MM.1S (cell line): Measurements from ENCODE around the gene PCOLCE2.

Experiments used
- DNase-seq: peaks from one replicate; pipeline ENCODE4 v3.0.0-alpha.2; 2015
- H2AFZ ChIP-seq: fragments of 300-600 bp; sonication (generic); 2 replicates; pipeline ENCODE4 v1.6.0; 2016; ENCODE audit warnings: antibody characterized with exemption, low read length
- H3F3A ChIP-seq: fragments of 300-600 bp; sonication (generic); 2 replicates; pipeline ENCODE4 v1.6.1; 2016; ENCODE audit warnings: mild to moderate bottlenecking, antibody characterized with exemption, low read length, moderate library complexity, mixed read lengths; ENCODE audit not compliant: insufficient read depth
- H3K27ac ChIP-seq: fragments of 300-600 bp; sonication (generic); 2 replicates; pipeline ENCODE4 v1.5.1; 2016; ENCODE audit warnings: mild to moderate bottlenecking, low read length
- H3K27me3 ChIP-seq: fragments of 300-600 bp; sonication (generic); replicated peaks from 2 replicates; pipeline ENCODE4 v1.6.0; 2016; ENCODE audit warnings: low read length; ENCODE audit not compliant: insufficient read depth
- H3K36me3 ChIP-seq: fragments of 300-600 bp; sonication (generic); replicated peaks from 2 replicates; pipeline ENCODE4 v1.6.1; 2016; ENCODE audit warnings: mild to moderate bottlenecking, low read length, mixed read lengths; ENCODE audit not compliant: insufficient read depth
- H3K4me1 ChIP-seq: fragments of 300-600 bp; sonication (generic); 2 replicates; pipeline ENCODE4 v1.6.1; 2016; ENCODE audit warnings: low read length, mixed read lengths
- H3K4me2 ChIP-seq: fragments of 300-600 bp; sonication (generic); 2 replicates; pipeline ENCODE4 v1.6.0; 2016; ENCODE audit warnings: low read depth, low read length
- H3K4me3 ChIP-seq: fragments of 300-600 bp; sonication (generic); 2 replicates; pipeline ENCODE4 v1.5.1; 2016; ENCODE audit warnings: low read length, mixed read lengths
- H3K79me2 ChIP-seq: fragments of 300-600 bp; sonication (generic); 2 replicates; pipeline ENCODE4 v1.6.1; 2016; ENCODE audit warnings: mixed run types, low read length, mixed read lengths
- H3K9ac ChIP-seq: fragments of 300-600 bp; sonication (generic); 2 replicates; pipeline ENCODE4 v1.6.1; 2016; ENCODE audit warnings: low read length, mixed read lengths
- H3K9me2 ChIP-seq: fragments of 300-600 bp; sonication (generic); replicated peaks from 2 replicates; pipeline ENCODE4 v1.6.1; 2016; ENCODE audit warnings: mild to moderate bottlenecking, low read length, mixed read lengths; ENCODE audit not compliant: insufficient read depth
- H3K9me3 ChIP-seq: fragments of 300-600 bp; sonication (generic); replicated peaks from 2 replicates; pipeline ENCODE4 v1.6.1; 2016; ENCODE audit warnings: mild to moderate bottlenecking, low read length, mixed read lengths; ENCODE audit not compliant: insufficient read depth
- H4K20me1 ChIP-seq: fragments of 300-600 bp; sonication (generic); 2 replicates; pipeline ENCODE4 v1.6.1; 2016; ENCODE audit warnings: mild to moderate bottlenecking, low read length, moderate library complexity, mixed read lengths; ENCODE audit not compliant: insufficient read depth
- EZH2 ChIP-seq: fragments of 300-600 bp; sonication (generic); optimal IDR thresholded peaks from 2 replicates; pipeline ENCODE3; 2017; ENCODE audit warnings: low read depth, mild to moderate bottlenecking, antibody characterized with exemption, low read length, mixed read lengths
- EZH2phosphoT487 ChIP-seq: fragments of 300-600 bp; sonication (generic); IDR thresholded peaks from 2 replicates; pipeline ENCODE4 v1.6.1; 2018; ENCODE audit warnings: antibody characterized with exemption, low read length
- TF ChIP-seq, protein P1 (sequence below): fragments of 300-600 bp; sonication (generic); IDR thresholded peaks from 2 replicates; pipeline ENCODE4 v1.5.1; 2016; ENCODE audit warnings: antibody characterized with exemption, low read length, mixed read lengths

PCOLCE2 gene

DNA sequence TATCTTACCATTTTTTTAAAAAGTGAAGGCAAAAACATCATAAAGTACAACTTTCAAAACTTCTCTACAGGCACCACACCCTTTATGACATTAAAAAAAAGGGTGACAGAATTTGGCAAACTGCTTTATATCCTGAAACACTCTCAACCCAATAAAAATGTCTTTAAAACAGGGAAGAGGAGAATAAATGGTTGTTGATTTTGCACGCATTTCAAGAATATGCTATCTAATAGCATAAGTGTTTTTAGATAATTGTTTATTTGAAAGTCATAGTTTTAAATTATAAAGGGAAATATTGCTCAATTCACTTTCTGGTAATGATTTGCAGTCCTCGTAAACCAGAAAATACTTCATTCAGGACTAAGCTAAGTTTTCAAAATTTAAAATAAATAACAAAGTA lies 1.7 kb upstream of the PCOLCE2 start:
- TF ChIP-seq EZH2phosphoT487: no peak
- TF ChIP-seq, protein P1, sequence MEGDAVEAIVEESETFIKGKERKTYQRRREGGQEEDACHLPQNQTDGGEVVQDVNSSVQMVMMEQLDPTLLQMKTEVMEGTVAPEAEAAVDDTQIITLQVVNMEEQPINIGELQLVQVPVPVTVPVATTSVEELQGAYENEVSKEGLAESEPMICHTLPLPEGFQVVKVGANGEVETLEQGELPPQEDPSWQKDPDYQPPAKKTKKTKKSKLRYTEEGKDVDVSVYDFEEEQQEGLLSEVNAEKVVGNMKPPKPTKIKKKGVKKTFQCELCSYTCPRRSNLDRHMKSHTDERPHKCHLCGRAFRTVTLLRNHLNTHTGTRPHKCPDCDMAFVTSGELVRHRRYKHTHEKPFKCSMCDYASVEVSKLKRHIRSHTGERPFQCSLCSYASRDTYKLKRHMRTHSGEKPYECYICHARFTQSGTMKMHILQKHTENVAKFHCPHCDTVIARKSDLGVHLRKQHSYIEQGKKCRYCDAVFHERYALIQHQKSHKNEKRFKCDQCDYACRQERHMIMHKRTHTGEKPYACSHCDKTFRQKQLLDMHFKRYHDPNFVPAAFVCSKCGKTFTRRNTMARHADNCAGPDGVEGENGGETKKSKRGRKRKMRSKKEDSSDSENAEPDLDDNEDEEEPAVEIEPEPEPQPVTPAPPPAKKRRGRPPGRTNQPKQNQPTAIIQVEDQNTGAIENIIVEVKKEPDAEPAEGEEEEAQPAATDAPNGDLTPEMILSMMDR: no peak
- TF ChIP-seq EZH2: no peak
- no peak overlapping the region for H3K9ac ChIP-seq
- no peaks in the 10 kb centered on the region for H3K4me1 ChIP-seq
- H3K36me3 ChIP-seq: no peaks in the 10 kb centered on the region
- no peaks in the 10 kb centered on the region for H4K20me1 ChIP-seq
- H3K9me2 ChIP-seq: no peaks in the 10 kb centered on the region
- no peak overlapping the region for H2AFZ ChIP-seq
- H3K4me2 ChIP-seq: no peak overlapping the region
- H3F3A ChIP-seq: no peaks in the 10 kb centered on the region
- peaks cover 10% of the 10 kb centered on the region for H3K27me3 ChIP-seq
- H3K79me2 ChIP-seq: no peaks in the 10 kb centered on the region
- no peaks in the 10 kb centered on the region for H3K9me3 ChIP-seq
- DNase-seq: no peak
- no peak overlapping the region for H3K27ac ChIP-seq
- H3K4me3 ChIP-seq: no peak overlapping the region

DNA sequence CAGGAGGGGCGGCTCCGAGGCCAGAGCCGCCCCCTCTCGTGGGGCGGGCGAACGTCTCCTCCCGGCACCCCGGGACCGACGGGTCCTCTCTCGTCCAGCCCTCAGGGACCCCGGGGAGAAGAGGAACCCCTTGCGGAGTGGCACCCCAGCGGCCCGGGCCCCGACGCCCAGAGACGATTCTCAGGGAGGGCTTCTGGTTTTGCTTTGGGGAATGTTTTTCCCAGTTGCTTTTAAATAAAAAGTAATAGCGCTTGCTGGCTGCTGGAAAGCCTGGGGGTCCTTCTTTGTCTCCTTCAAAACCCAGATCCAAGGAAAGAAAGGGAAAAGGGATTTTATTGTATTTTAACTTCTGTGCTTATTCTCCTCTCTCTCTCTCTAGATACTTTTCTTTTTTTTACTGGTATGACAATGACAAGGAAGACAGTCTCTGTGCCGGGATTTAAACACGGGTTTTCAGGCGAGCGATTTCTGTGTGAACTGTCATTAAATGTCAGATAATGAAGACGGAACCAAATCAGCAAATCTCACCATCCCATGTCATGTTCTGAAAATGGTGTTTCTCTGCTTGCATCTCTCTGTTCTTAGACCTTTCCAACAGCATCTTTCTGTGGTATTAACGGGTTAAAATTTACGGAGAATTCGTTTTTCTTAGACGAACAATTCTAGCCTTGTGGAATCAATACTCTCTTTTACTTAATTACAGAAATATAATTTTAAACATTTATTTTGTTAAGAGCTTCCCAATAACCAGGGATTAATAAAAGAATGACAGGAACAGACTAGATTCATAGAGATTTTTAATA lies 530 bp upstream of the PCOLCE2 start:
- H2AFZ ChIP-seq: peak overlapping the region; percentile 86
- TF ChIP-seq, protein P1: no peak
- TF ChIP-seq EZH2phosphoT487 (no peak), EZH2 (no peak)
- no peak for DNase-seq
- no peaks in the 10 kb centered on the region for H4K20me1 ChIP-seq
- peaks cover 10% of the 10 kb centered on the region for H3K27me3 ChIP-seq
- H3F3A ChIP-seq: no peaks in the 10 kb centered on the region
- H3K4me3 ChIP-seq: peak overlapping the region; percentile 64
- no peak overlapping the region for H3K9ac ChIP-seq
- H3K27ac ChIP-seq: no peak overlapping the region
- H3K4me1 ChIP-seq: no peaks in the 10 kb centered on the region
- H3K9me3 ChIP-seq: no peaks in the 10 kb centered on the region
- peak overlapping the region; percentile 97 for H3K4me2 ChIP-seq
- no peaks in the 10 kb centered on the region for H3K79me2 ChIP-seq
- no peaks in the 10 kb centered on the region for H3K9me2 ChIP-seq
- no peaks in the 10 kb centered on the region for H3K36me3 ChIP-seq

DNA sequence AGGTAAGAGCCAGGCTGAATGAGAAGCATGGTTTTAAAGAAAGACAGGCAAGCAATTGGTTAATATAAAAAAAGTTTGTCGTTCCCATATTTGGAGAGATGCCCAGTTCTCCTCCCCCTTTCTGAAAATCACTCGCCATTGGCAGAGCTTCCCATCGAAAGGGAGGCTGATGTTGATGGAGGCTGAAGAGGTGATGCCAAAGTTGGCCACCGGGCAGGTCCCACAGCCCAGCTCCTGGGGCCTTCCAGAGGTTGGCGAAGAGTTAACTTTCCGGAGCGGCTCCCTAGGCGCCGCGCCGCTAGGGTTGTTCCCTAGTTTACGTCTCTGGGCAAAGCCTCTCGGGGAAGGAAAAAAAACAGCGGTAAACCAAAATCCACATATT lies 793 bp downstream of the PCOLCE2 start:
- Histone ChIP-seq H3K27me3 (peaks cover 10% of the 10 kb centered on the region), H3K27ac (no peak overlapping the region), H3K9me3 (no peaks in the 10 kb centered on the region), H3K79me2 (no peaks in the 10 kb centered on the region), H3K9ac (no peak overlapping the region), H3F3A (no peaks in the 10 kb centered on the region), H4K20me1 (no peaks in the 10 kb centered on the region), H3K4me3 (peak overlapping the region; percentile 64), H2AFZ (peak overlapping the region; percentile 86), H3K4me1 (no peaks in the 10 kb centered on the region), H3K4me2 (peak overlapping the region; percentile 97), H3K9me2 (no peaks in the 10 kb centered on the region), H3K36me3 (no peaks in the 10 kb centered on the region)
- DNase-seq: no peak
- TF ChIP-seq, protein P1: peak; percentile 6; the same call in 1 of the 2 replicates
- TF ChIP-seq EZH2phosphoT487: no peak
